Suprapubic skin (tissue), 4 donors: ENCODE data around the gene ARL6IP6. TPM values are rescaled to one million over a fixed set of nuclear protein-coding genes. Genes with fewer than 3 reads are reported as not detected.
"Not testable (repeated sequence)": the region's sequence is repeated elsewhere in the genome, so short reads cannot be mapped to it uniquely, and the experiment has no call there.

ENCODE experiments used
- DNase-seq, 2 donors: peaks; one replicate each; pipeline ENCODE4 v3.0.0-alpha.2; 2019; ENCODE audit warnings: low spot score in 2 of 2
- H3K27ac ChIP-seq: fragments of 200-600 bp; sonication (generic); one replicate; pipeline ENCODE4 v1.5.1; 2019
- H3K27me3 ChIP-seq: fragments of 200-600 bp; sonication (generic); one replicate; pipeline ENCODE4 v1.5.1; 2019
- H3K36me3 ChIP-seq: fragments of 200-600 bp; sonication (generic); one replicate; pipeline ENCODE4 v1.5.1; 2019
- H3K4me1 ChIP-seq: fragments of 200-600 bp; sonication (generic); one replicate; pipeline ENCODE4 v1.5.1; 2019
- H3K4me3 ChIP-seq: fragments of 200-600 bp; sonication (generic); one replicate; pipeline ENCODE4 v1.5.1; 2019; ENCODE audit warnings: mild to moderate bottlenecking
- H3K9me3 ChIP-seq: fragments of 200-600 bp; sonication (generic); one replicate; pipeline ENCODE4 v1.5.1; 2019
- EP300 ChIP-seq: sonication (generic); formaldehyde crosslinking; IDR thresholded peaks from one replicate; pipeline ENCODE4 v1.6.1; 2017; ENCODE audit warnings: antibody characterized with exemption
- POLR2A ChIP-seq, 2 donors: fragments of 450-650 bp; IDR thresholded peaks; one replicate each; pipeline ENCODE4 v1.6.1; 2017; ENCODE audit warnings: antibody characterized with exemption in 2 of 2, mild to moderate bottlenecking in 2 of 2, moderate library complexity in 2 of 2
- POLR2AphosphoS5 ChIP-seq, 3 donors: sonication (generic); formaldehyde crosslinking; IDR thresholded peaks; one replicate each; pipeline ENCODE4 v1.6.1; 2017; ENCODE audit warnings: antibody characterized with exemption in 3 of 3
- WGBS: methylation state at CpG from one replicate; pipeline ENCODE4 v1.1.5; 2018; 5-methylcytosine and 5-hydroxymethylcytosine counted together
- total RNA-seq, 4 donors: library from RNA; depleted of rRNA; stranded (reverse); fragments of >200 nt; gene quantifications; one replicate each; pipeline ENCODE4 v1.1.0, GENCODE V29; 2016
- TF ChIP-seq, protein P1 (sequence below), 2 donors: fragments of 200-600 bp in 1 of 2; fragments of 450-650 bp in 1 of 2; sonication (generic) in 1 of 2; IDR thresholded peaks; one replicate each; pipeline ENCODE4 v1.5.1; 2016 to 2019; ENCODE audit warnings: antibody characterized with exemption in 2 of 2, mild to moderate bottlenecking in 1 of 2, moderate library complexity in 1 of 2

The ARL6IP6 gene
- total RNA-seq, 4 donors from 2014 or later, result 18.6 to 43.9 (median 31.3) TPM

DNA sequence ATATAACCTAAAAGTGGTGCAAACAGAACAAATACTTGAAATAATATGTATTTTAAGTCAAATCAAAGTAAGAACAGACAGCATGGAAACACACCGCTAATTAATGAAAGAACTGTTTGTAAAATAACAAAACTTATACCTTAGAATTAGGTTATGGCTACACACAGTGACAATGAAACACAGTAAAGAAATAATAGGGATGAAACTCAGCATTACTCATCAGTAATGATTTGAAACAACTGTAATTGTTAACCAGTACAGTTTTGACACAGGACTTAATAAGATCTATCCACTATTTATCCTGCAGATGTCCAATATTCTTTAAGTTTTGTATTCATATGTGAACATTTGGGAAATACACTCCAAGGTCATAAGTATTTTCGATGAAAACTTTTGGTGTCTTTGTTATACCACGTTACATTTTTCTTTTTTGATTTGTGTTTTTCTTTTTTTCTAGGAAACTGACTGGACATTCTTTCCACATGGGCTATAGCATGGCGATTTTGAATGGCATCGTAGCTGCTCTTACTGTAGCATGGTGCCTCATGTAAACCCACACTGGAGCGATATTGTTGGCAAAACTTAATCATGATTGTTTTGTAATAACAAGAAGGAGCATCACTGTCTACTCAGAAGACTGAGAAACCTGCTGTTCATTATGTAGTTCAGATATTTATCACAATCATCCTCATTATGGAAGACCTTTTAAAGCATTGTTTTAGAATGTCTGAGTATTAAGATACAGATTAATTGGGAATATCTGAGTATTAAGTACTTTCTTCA is 41.1 kb downstream of the ARL6IP6 start:
- Histone ChIP-seq H3K27ac (no peak overlapping the region), H3K4me1 (no peaks in the 10 kb centered on the region), H3K4me3 (no peak overlapping the region), H3K9me3 (no peaks in the 10 kb centered on the region), H3K27me3 (no peaks in the 10 kb centered on the region), H3K36me3 (peaks cover 40% of the 10 kb centered on the region)
- TF ChIP-seq POLR2A (IDR thresholded peaks at IDR 0.05) (no peak), POLR2AphosphoS5 (IDR thresholded peaks at IDR 0.05) (no peak), EP300 (no peak)
- TF ChIP-seq, protein P1, sequence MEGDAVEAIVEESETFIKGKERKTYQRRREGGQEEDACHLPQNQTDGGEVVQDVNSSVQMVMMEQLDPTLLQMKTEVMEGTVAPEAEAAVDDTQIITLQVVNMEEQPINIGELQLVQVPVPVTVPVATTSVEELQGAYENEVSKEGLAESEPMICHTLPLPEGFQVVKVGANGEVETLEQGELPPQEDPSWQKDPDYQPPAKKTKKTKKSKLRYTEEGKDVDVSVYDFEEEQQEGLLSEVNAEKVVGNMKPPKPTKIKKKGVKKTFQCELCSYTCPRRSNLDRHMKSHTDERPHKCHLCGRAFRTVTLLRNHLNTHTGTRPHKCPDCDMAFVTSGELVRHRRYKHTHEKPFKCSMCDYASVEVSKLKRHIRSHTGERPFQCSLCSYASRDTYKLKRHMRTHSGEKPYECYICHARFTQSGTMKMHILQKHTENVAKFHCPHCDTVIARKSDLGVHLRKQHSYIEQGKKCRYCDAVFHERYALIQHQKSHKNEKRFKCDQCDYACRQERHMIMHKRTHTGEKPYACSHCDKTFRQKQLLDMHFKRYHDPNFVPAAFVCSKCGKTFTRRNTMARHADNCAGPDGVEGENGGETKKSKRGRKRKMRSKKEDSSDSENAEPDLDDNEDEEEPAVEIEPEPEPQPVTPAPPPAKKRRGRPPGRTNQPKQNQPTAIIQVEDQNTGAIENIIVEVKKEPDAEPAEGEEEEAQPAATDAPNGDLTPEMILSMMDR (IDR thresholded peaks at IDR 0.05), result no peak
- 90% methylated on average over 6 of the region's 6 CpGs for WGBS
- DNase-seq, result no peak

DNA sequence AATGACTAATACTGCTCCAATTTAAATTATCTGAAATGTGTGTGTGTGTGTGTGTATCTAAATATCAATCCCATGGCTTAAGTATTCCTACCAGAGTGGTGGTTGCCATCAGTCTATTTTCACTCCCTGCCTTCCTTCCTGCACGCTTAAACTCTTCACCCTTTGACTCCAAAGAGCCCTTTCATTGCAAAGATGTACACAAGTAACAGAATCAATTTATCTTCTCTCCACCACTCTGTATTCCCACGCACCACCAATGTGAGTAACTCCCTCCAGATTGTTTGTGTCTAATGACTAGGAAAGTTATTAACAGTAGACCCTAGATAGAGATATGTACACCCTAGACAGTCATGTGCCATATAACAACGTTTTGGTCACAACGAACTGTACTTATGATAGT is 42.8 kb downstream of the ARL6IP6 start:
- WGBS, result 86% methylated on average over 4 of the region's 4 CpGs
- Histone ChIP-seq H3K27ac (no peak overlapping the region), H3K4me3 (no peak overlapping the region), H3K36me3 (peaks cover 33% of the 10 kb centered on the region), H3K4me1 (no peaks in the 10 kb centered on the region), H3K9me3 (no peaks in the 10 kb centered on the region), H3K27me3 (no peaks in the 10 kb centered on the region)
- no peak for DNase-seq
- no peak for TF ChIP-seq POLR2A (IDR thresholded peaks at IDR 0.05)
- TF ChIP-seq, protein P1 (IDR thresholded peaks at IDR 0.05), result no peak
- TF ChIP-seq POLR2AphosphoS5 (IDR thresholded peaks at IDR 0.05), result no peak
- TF ChIP-seq EP300, result no peak

DNA sequence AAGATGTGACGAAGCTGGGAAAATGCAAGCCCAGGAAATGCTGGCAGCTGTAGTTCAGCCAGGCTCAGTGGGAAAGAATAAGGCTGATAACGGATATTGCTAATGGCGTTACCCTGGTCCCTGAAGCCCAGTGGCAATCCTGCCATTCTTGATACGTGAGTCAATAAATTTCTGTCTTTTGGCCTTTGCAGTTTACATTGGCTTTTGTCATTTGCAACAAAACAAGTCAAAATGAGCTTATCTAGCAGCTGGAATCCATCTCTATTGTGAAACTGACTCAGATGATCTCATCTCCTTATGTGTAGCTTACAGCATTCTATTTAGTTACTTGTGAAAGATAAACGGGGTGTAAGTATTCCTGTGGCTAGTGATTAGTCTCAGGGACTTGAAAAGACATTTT is 43.8 kb downstream of the ARL6IP6 start:
- Histone ChIP-seq H3K4me3 (no peak overlapping the region), H3K27ac (no peak overlapping the region), H3K4me1 (no peaks in the 10 kb centered on the region), H3K9me3 (no peaks in the 10 kb centered on the region), H3K27me3 (no peaks in the 10 kb centered on the region), H3K36me3 (peaks cover 25% of the 10 kb centered on the region)
- DNase-seq, result no peak
- TF ChIP-seq, protein P1 (IDR thresholded peaks at IDR 0.05), result no peak
- TF ChIP-seq POLR2A (IDR thresholded peaks at IDR 0.05), result no peak
- TF ChIP-seq POLR2AphosphoS5 (IDR thresholded peaks at IDR 0.05), result no peak
- TF ChIP-seq EP300, result no peak
- 88% methylated on average over 5 of the region's 5 CpGs for WGBS

DNA sequence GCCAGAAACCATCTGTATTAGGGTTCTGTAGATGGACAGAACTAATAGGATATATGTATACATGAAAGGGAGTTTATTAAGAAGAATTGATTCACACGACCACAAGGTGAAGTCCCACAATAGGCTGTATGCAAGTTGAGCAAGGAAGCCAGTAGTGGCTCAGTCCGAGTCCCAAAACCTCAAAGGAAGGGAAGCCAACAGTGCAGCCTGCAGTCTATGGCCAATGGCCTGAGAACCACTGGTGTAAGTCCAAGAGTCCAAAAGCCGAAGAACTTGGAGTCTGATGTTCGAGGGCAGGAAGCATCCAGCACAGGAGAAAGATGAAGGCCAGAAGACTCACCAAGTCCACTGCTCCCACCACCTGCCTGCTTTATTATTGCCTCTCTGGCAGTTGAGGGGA is 44.8 kb downstream of the ARL6IP6 start:
- not testable (repeated sequence) for H3K27ac ChIP-seq, H3K9me3 ChIP-seq, H3K4me1 ChIP-seq, H3K4me3 ChIP-seq, DNase-seq, H3K27me3 ChIP-seq
- peaks cover 21% of the 10 kb centered on the region for H3K36me3 ChIP-seq
- 94% methylated on average over 4 of the region's 4 CpGs for WGBS

DNA sequence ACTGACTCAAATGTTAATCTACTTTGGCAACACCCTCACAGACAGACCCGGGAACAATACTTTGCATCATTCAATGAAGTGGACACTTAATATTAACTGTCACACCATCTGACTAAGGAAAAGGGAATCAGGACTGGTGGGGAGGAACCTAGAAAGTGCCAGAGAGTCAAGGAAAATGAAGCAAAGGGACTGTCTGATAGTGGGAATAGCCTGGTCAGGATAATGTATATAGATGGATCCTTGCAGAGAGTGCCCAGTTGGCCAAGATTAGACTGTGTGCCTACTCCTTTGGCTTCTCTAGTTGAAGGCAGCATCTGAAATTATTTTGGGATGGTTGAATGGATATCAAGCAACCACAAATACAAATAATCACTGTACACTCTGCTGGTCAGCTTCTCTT is 45.2 kb downstream of the ARL6IP6 start:
- Histone ChIP-seq H3K27ac (no peak overlapping the region), H3K36me3 (peaks cover 21% of the 10 kb centered on the region), H3K4me1 (no peaks in the 10 kb centered on the region), H3K27me3 (no peaks in the 10 kb centered on the region), H3K9me3 (no peaks in the 10 kb centered on the region), H3K4me3 (no peak overlapping the region)
- no peak for DNase-seq
- TF ChIP-seq, protein P1 (IDR thresholded peaks at IDR 0.05), result no peak
- TF ChIP-seq EP300, result no peak
- no peak for TF ChIP-seq POLR2AphosphoS5 (IDR thresholded peaks at IDR 0.05)
- no peak for TF ChIP-seq POLR2A (IDR thresholded peaks at IDR 0.05)
- WGBS, result 100% methylated on average over 1 of the region's 1 CpG
